Breast epithelium (tissue), 3 donors: ENCODE results near the gene STK40.

Source experiments
- CTCF ChIP-seq, 3 donors: fragments of 450-650 bp; IDR thresholded peaks; one replicate each; pipeline ENCODE4 v1.5.1; 2016 to 2017; ENCODE audit warnings: antibody characterized with exemption in 3 of 3, mild to moderate bottlenecking in 3 of 3, moderate library complexity in 3 of 3
- POLR2A ChIP-seq: fragments of 450-650 bp; IDR thresholded peaks from one replicate; pipeline ENCODE4 v1.6.1; 2016; ENCODE audit warnings: antibody characterized with exemption, mild to moderate bottlenecking, moderate library complexity

- TF ChIP-seq CTCF (IDR thresholded peaks at IDR 0.05) (no peak), POLR2A (no peak)
Measured at GRCh38 chr1:36297062-36297461, 88.7 kb downstream of the STK40 start.
